ENCODE data around the gene SLC39A11.

GRCh38 chr17:72717676-72718075 lies 374.8 kb downstream of the SLC39A11 start:
- TF ChIP-seq POLR2A (IDR thresholded peaks at IDR 0.05) (no peak), CTCF (IDR thresholded peaks at IDR 0.05) (no peak)

Measured in thyroid gland (tissue), 4 donors.